ENCODE measurements around the gene DST. TPM values are rescaled to one million over a fixed set of nuclear protein-coding genes. Genes with fewer than 3 reads are reported as not detected.

DST gene
- total RNA-seq, 2 donors from 2014 or later: 101 to 113 TPM

GRCh38 chr6:56537223-56537770, 105.4 kb downstream of the DST start:
- Mint-ChIP-seq H3K27me3 (ENCODE audit: insufficient read depth) (no peaks in the 10 kb centered on the region), H3K36me3 (ENCODE audit: low read depth) (peaks cover 4% of the 10 kb centered on the region), H3K4me1 (peaks cover 9% of the 10 kb centered on the region), H3K27ac (no peak overlapping the region), H3K9me3 (no peaks in the 10 kb centered on the region), H3K4me3 (no peak overlapping the region)
- no peak for DNase-seq
- no peaks in the 10 kb centered on the region for H3K27me3 ChIP-seq (ENCODE audit: control insufficient read depth, insufficient read depth, low read length, poor library complexity, severe bottlenecking)
- H3K27ac ChIP-seq (ENCODE audit: low read depth, low read length): no peak overlapping the region
- H3K9ac ChIP-seq (ENCODE audit: extremely low read depth, low read length, poor library complexity, severe bottlenecking): no peak overlapping the region
- peaks cover 5% of the 10 kb centered on the region for H3K4me1 ChIP-seq (ENCODE audit: control insufficient read depth, insufficient read depth, low read length)
- peaks cover 19% of the 10 kb centered on the region for H3K36me3 ChIP-seq (ENCODE audit: control insufficient read depth, insufficient read depth, low read length)
- H3K9me3 ChIP-seq (ENCODE audit: control insufficient read depth, low read length): no peaks in the 10 kb centered on the region
- H3K4me3 ChIP-seq (ENCODE audit: low read length): no peak overlapping the region
- no peak for TF ChIP-seq CTCF (conservative IDR thresholded peaks at IDR 0.05)

- Histone ChIP-seq H3K4me3 (ENCODE audit: low read length) (no peak overlapping the region), H3K9me3 (ENCODE audit: control insufficient read depth, low read length) (no peaks in the 10 kb centered on the region), H3K4me1 (ENCODE audit: control insufficient read depth, insufficient read depth, low read length) (peaks cover 5% of the 10 kb centered on the region), H3K27me3 (ENCODE audit: control insufficient read depth, insufficient read depth, low read length, poor library complexity, severe bottlenecking) (no peaks in the 10 kb centered on the region), H3K9ac (ENCODE audit: extremely low read depth, low read length, poor library complexity, severe bottlenecking) (no peak overlapping the region), H3K36me3 (ENCODE audit: control insufficient read depth, insufficient read depth, low read length) (peaks cover 26% of the 10 kb centered on the region), H3K27ac (ENCODE audit: low read depth, low read length) (no peak overlapping the region)
- no peak for TF ChIP-seq CTCF (conservative IDR thresholded peaks at IDR 0.05)
- Mint-ChIP-seq H3K4me3 (no peak overlapping the region), H3K36me3 (ENCODE audit: low read depth) (peaks cover 10% of the 10 kb centered on the region), H3K27me3 (ENCODE audit: insufficient read depth) (no peaks in the 10 kb centered on the region), H3K4me1 (peaks cover 9% of the 10 kb centered on the region), H3K9me3 (no peaks in the 10 kb centered on the region), H3K27ac (no peak overlapping the region)
- DNase-seq: no peak
- 88 to 100% methylated on average over 1 to 2 of the region's 2 CpGs for WGBS, 2 experiments (ENCODE audit: insufficient coverage in 1 of 2, insufficient read length in 1 of 2)
Measured at GRCh38 chr6:56536536-56536935, 106.2 kb downstream of the DST start.

GRCh38 chr6:56535626-56536025, 107.1 kb downstream of the DST start:
- no peak for TF ChIP-seq CTCF (conservative IDR thresholded peaks at IDR 0.05)
- no peak for DNase-seq
- no peak overlapping the region for H3K27ac ChIP-seq (ENCODE audit: low read depth, low read length)
- Mint-ChIP-seq H3K36me3 (ENCODE audit: low read depth) (peaks cover 12% of the 10 kb centered on the region), H3K9me3 (no peaks in the 10 kb centered on the region), H3K4me1 (peaks cover 9% of the 10 kb centered on the region), H3K27ac (no peak overlapping the region), H3K4me3 (no peak overlapping the region), H3K27me3 (ENCODE audit: insufficient read depth) (no peaks in the 10 kb centered on the region)
- H3K4me3 ChIP-seq (ENCODE audit: low read length): no peak overlapping the region
- H3K27me3 ChIP-seq (ENCODE audit: control insufficient read depth, insufficient read depth, low read length, poor library complexity, severe bottlenecking): no peaks in the 10 kb centered on the region
- no peaks in the 10 kb centered on the region for H3K9me3 ChIP-seq (ENCODE audit: control insufficient read depth, low read length)
- no peak overlapping the region for H3K9ac ChIP-seq (ENCODE audit: extremely low read depth, low read length, poor library complexity, severe bottlenecking)
- H3K36me3 ChIP-seq (ENCODE audit: control insufficient read depth, insufficient read depth, low read length): peaks cover 33% of the 10 kb centered on the region
- peaks cover 5% of the 10 kb centered on the region for H3K4me1 ChIP-seq (ENCODE audit: control insufficient read depth, insufficient read depth, low read length)

All from endodermal cell (in vitro differentiated cells).